ENCODE data around the gene GLIS1. TPM values are rescaled to one million over a fixed set of nuclear protein-coding genes. Genes with fewer than 3 reads are reported as not detected.

Gene GLIS1
- total and polyA plus RNA-seq, 2 experiments from 2014 or later = 0.26 to 0.31 TPM

- no peaks in the 10 kb centered on the region for H4K20me1 ChIP-seq (replicated peaks; ENCODE audit: insufficient read depth)
- no peak for ATAC-seq
- H3K27me3 ChIP-seq (ENCODE audit: insufficient read depth) = no peaks in the 10 kb centered on the region
- Mint-ChIP-seq H3K4me1 (no peaks in the 10 kb centered on the region; the same call in 2 of the 3 replicates), H3K4me3 (no peak overlapping the region), H3K27me3 (ENCODE audit: insufficient read depth, low read depth, poor library complexity) (peaks cover 11% of the 10 kb centered on the region), H3K36me3 (ENCODE audit: low read depth) (no peaks in the 10 kb centered on the region), H3K27ac (no peak overlapping the region), H3K9me3 (no peaks in the 10 kb centered on the region)
- TF ChIP-seq CREB1 (CRISPR knock-in tag; IDR thresholded peaks at IDR 0.05; ENCODE audit: low read depth) (no peak), ZNF462 (CRISPR knock-in tag; IDR thresholded peaks at IDR 0.05) (no peak), NANOG (IDR thresholded peaks at IDR 0.05; ENCODE audit: borderline replicate concordance) (no peak), ZNF114 (CRISPR knock-in tag; IDR thresholded peaks at IDR 0.05) (no peak), JUNB (IDR thresholded peaks at IDR 0.05; ENCODE audit: unreplicated experiment) (no peak), STAT1 (IDR thresholded peaks at IDR 0.05; ENCODE audit: unreplicated experiment) (no peak)
- H2AFZ ChIP-seq = no peak overlapping the region
- DNase-seq (ENCODE audit: low spot score) = no peak
- H3K36me3 ChIP-seq (ENCODE audit: insufficient read depth) = no peaks in the 10 kb centered on the region
- no peak overlapping the region for H3K27ac ChIP-seq (ENCODE audit: low read depth)
- no peaks in the 10 kb centered on the region for H3K4me1 ChIP-seq (ENCODE audit: insufficient read depth)
- H3K9me2 ChIP-seq (ENCODE audit: insufficient read depth) = no peaks in the 10 kb centered on the region
- no peaks in the 10 kb centered on the region for H3K79me2 ChIP-seq (replicated peaks; ENCODE audit: insufficient read depth)
- no peak overlapping the region for H3K4me3 ChIP-seq
- no peaks in the 10 kb centered on the region for H3F3A ChIP-seq (replicated peaks; ENCODE audit: low read depth)
- H3K4me2 ChIP-seq = no peak overlapping the region
Measured at GRCh38 chr1:53599481-53599880, 139.5 kb downstream of the GLIS1 start.

GRCh38 chr1:53598966-53599365 lies 140.0 kb downstream of the GLIS1 start:
- H3K4me1 ChIP-seq (ENCODE audit: insufficient read depth) = no peaks in the 10 kb centered on the region
- no peaks in the 10 kb centered on the region for H3K79me2 ChIP-seq (replicated peaks; ENCODE audit: insufficient read depth)
- H3K36me3 ChIP-seq (ENCODE audit: insufficient read depth) = no peaks in the 10 kb centered on the region
- H3K4me3 ChIP-seq = no peak overlapping the region
- no peak overlapping the region for H3K4me2 ChIP-seq
- no peaks in the 10 kb centered on the region for H3K27me3 ChIP-seq (ENCODE audit: insufficient read depth)
- Mint-ChIP-seq H3K4me1 (no peaks in the 10 kb centered on the region; the same call in 2 of the 3 replicates), H3K4me3 (no peak overlapping the region), H3K27ac (no peak overlapping the region), H3K9me3 (no peaks in the 10 kb centered on the region), H3K36me3 (ENCODE audit: low read depth) (no peaks in the 10 kb centered on the region), H3K27me3 (ENCODE audit: insufficient read depth, low read depth, poor library complexity) (peaks cover 11% of the 10 kb centered on the region)
- ATAC-seq (no peak), DNase-seq (ENCODE audit: low spot score) (no peak)
- H3K27ac ChIP-seq (ENCODE audit: low read depth) = no peak overlapping the region
- no peak overlapping the region for H2AFZ ChIP-seq
- no peaks in the 10 kb centered on the region for H4K20me1 ChIP-seq (replicated peaks; ENCODE audit: insufficient read depth)
- no peaks in the 10 kb centered on the region for H3F3A ChIP-seq (replicated peaks; ENCODE audit: low read depth)
- no peaks in the 10 kb centered on the region for H3K9me2 ChIP-seq (ENCODE audit: insufficient read depth)
- TF ChIP-seq ETS1 (IDR thresholded peaks at IDR 0.05) = no peak
- no peak for TF ChIP-seq CTCF (conservative IDR thresholded peaks at IDR 0.05; ENCODE audit: low read depth in 2 of 2)
- TF ChIP-seq ZNF114 (CRISPR knock-in tag; IDR thresholded peaks at IDR 0.05) = no peak
- no peak for TF ChIP-seq JUNB (IDR thresholded peaks at IDR 0.05; ENCODE audit: unreplicated experiment)
- no peak for TF ChIP-seq STAT1 (IDR thresholded peaks at IDR 0.05; ENCODE audit: unreplicated experiment)
- no peak for TF ChIP-seq EZH2phosphoT487 (IDR thresholded peaks at IDR 0.05; ENCODE audit: unreplicated experiment)
- no peak for TF ChIP-seq CREB1 (CRISPR knock-in tag; IDR thresholded peaks at IDR 0.05; ENCODE audit: low read depth)
- TF ChIP-seq ZNF331 (CRISPR knock-in tag; IDR thresholded peaks at IDR 0.05; ENCODE audit: low read depth) = no peak

All from GM23338 (cell line).